Neural progenitor cell (in vitro differentiated cells): Measurements from ENCODE around the gene CACNB4. TPM values are rescaled to one million over a fixed set of nuclear protein-coding genes. Genes with fewer than 3 reads are reported as not detected.

Experiments used
- DNase-seq: peaks from one replicate; pipeline ENCODE4 v3.0.0-alpha.2; 2016; ENCODE audit warnings: low spot score
- H2AFZ ChIP-seq: fragments of 200-600 bp; sonication (generic); replicated peaks from 2 replicates; pipeline ENCODE4 v1.6.1; 2016; ENCODE audit warnings: antibody characterized with exemption
- H3F3A ChIP-seq: fragments of 200-600 bp; sonication (generic); 2 replicates; pipeline ENCODE4 v1.6.1; 2016; ENCODE audit warnings: antibody characterized with exemption, low read depth
- H3K27ac ChIP-seq: fragments of 200-600 bp; sonication (generic); 2 replicates; pipeline ENCODE4 v1.5.1; 2016; ENCODE audit warnings: mild to moderate bottlenecking
- H3K27me3 ChIP-seq: fragments of 200-600 bp; sonication (generic); 2 replicates; pipeline ENCODE4 v1.6.1; 2016; ENCODE audit warnings: mild to moderate bottlenecking, moderate library complexity
- H3K36me3 ChIP-seq: fragments of 200-600 bp; sonication (generic); 2 replicates; pipeline ENCODE4 v1.5.1; 2016
- H3K4me1 ChIP-seq: fragments of 200-600 bp; sonication (generic); 2 replicates; pipeline ENCODE4 v1.6.1; 2016; ENCODE audit warnings: mixed run types
- H3K4me2 ChIP-seq: fragments of 200-600 bp; sonication (generic); 2 replicates; pipeline ENCODE4 v1.6.1; 2016
- H3K4me3 ChIP-seq: fragments of 200-600 bp; sonication (generic); 2 replicates; pipeline ENCODE4 v1.5.1; 2016
- H3K79me2 ChIP-seq: fragments of 200-600 bp; sonication (generic); 2 replicates; pipeline ENCODE4 v1.6.1; 2016; ENCODE audit warnings: low read depth
- H3K9ac ChIP-seq: fragments of 200-600 bp; sonication (generic); 2 replicates; pipeline ENCODE4 v1.6.1; 2016
- H3K9me3 ChIP-seq: fragments of 200-600 bp; sonication (generic); 2 replicates; pipeline ENCODE4 v1.5.1; 2016; ENCODE audit warnings: low read depth
- H4K20me1 ChIP-seq: fragments of 200-600 bp; sonication (generic); 2 replicates; pipeline ENCODE4 v1.6.1; 2016; ENCODE audit warnings: low read depth
- H3K27ac Mint-ChIP-seq: 3 replicates; pipeline ENCODE4 v1.8.0; 2021; ENCODE audit warnings: mixed read lengths
- H3K27me3 Mint-ChIP-seq: 2 replicates; pipeline ENCODE4 v1.8.0; 2022; ENCODE audit warnings: low read depth, mild to moderate bottlenecking, inconsistent platforms, moderate library complexity, mixed read lengths; ENCODE audit not compliant: insufficient read depth
- H3K36me3 Mint-ChIP-seq: 3 replicates; pipeline ENCODE4 v1.8.0; 2021; ENCODE audit warnings: mixed read lengths
- H3K4me1 Mint-ChIP-seq: 3 replicates; pipeline ENCODE4 v1.8.0; 2021; ENCODE audit warnings: mixed read lengths
- H3K4me3 Mint-ChIP-seq: 3 replicates; pipeline ENCODE4 v1.8.0; 2021; ENCODE audit warnings: mild to moderate bottlenecking, moderate library complexity, mixed read lengths
- H3K9me3 Mint-ChIP-seq: 3 replicates; pipeline ENCODE4 v1.8.0; 2020; ENCODE audit warnings: mixed read lengths
- EZH2 ChIP-seq: fragments of 200-600 bp; sonication (generic); IDR thresholded peaks from 2 replicates; pipeline ENCODE4 v1.6.1; 2017; ENCODE audit warnings: antibody characterized with exemption, mild to moderate bottlenecking, moderate library complexity
- EZH2phosphoT487 ChIP-seq: fragments of 200-600 bp; sonication (generic); IDR thresholded peaks from 2 replicates; pipeline ENCODE4 v1.6.1; 2017; ENCODE audit warnings: antibody characterized with exemption
- total RNA-seq: library from RNA; depleted of rRNA; stranded (reverse); fragments of >200 nt; gene quantifications from 2 replicates; pipeline ENCODE4 v1.2.3, GENCODE V29; 2015; ENCODE audit warnings: low replicate concordance
- TF ChIP-seq, protein P1 (sequence below): fragments of 200-600 bp; sonication (generic); IDR thresholded peaks from 2 replicates; pipeline ENCODE4 v1.5.1; 2017; ENCODE audit warnings: antibody characterized with exemption, mild to moderate bottlenecking

The CACNB4 gene
- total RNA-seq, 1 donor from 2014 or later, result 14.2 TPM

DNA sequence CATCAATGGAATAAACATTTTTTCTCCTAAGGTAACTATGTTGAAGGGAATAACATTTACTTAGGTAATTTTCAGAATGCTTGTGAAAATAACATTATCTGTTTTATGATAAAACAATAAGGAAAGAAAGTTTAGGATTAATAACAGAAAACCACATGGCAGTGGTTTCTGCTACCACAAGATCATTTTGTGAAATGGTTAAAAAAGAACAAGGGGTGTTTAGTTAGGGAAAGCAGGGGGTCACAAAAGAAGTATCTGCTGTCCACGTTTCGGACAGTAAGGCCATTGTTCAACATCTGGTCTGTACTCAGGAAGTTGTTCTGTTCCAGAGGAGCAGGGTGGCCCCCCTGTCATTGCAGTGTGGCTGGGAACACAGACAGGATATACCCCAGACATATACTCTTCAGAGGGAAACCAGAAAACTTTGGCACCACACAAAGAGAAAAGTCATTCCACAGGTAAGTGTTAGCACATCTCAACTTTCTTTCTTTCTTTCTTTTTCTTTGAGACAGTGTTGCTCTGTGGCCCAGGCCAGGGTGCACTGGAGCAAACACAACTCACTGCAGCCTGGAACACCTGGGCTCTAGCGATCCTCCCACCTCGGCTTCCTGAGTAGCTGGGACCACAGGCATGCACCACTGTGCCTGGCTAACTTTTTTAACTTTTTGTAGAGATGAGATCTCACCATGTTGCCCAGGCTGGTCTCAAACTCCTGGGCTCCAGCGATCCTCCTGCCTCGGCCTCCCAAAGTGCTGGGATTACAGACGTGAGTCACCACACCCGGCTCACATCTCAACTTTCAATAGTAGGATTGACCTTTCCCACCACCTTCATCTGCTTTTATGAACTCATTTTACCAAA is 255.8 kb downstream of the CACNB4 start:
- no peaks in the 10 kb centered on the region for H3K79me2 ChIP-seq
- no peaks in the 10 kb centered on the region for H3K27me3 ChIP-seq
- H2AFZ ChIP-seq, result no peak overlapping the region
- no peak overlapping the region for H3K4me3 ChIP-seq
- H3K36me3 ChIP-seq, result no peaks in the 10 kb centered on the region
- Mint-ChIP-seq H3K36me3 (peaks cover 2% of the 10 kb centered on the region), H3K4me3 (no peak overlapping the region), H3K9me3 (no peaks in the 10 kb centered on the region), H3K27me3 (no peaks in the 10 kb centered on the region), H3K27ac (no peak overlapping the region), H3K4me1 (peaks cover 3% of the 10 kb centered on the region)
- H3K27ac ChIP-seq, result no peak overlapping the region
- DNase-seq, result no peak
- H3K4me1 ChIP-seq, result no peaks in the 10 kb centered on the region
- H4K20me1 ChIP-seq, result no peaks in the 10 kb centered on the region
- no peak overlapping the region for H3K4me2 ChIP-seq
- H3K9me3 ChIP-seq, result no peaks in the 10 kb centered on the region
- no peaks in the 10 kb centered on the region for H3F3A ChIP-seq
- TF ChIP-seq EZH2phosphoT487, result no peak
- TF ChIP-seq, protein P1, sequence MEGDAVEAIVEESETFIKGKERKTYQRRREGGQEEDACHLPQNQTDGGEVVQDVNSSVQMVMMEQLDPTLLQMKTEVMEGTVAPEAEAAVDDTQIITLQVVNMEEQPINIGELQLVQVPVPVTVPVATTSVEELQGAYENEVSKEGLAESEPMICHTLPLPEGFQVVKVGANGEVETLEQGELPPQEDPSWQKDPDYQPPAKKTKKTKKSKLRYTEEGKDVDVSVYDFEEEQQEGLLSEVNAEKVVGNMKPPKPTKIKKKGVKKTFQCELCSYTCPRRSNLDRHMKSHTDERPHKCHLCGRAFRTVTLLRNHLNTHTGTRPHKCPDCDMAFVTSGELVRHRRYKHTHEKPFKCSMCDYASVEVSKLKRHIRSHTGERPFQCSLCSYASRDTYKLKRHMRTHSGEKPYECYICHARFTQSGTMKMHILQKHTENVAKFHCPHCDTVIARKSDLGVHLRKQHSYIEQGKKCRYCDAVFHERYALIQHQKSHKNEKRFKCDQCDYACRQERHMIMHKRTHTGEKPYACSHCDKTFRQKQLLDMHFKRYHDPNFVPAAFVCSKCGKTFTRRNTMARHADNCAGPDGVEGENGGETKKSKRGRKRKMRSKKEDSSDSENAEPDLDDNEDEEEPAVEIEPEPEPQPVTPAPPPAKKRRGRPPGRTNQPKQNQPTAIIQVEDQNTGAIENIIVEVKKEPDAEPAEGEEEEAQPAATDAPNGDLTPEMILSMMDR, result no peak
- no peak for TF ChIP-seq EZH2
- no peak overlapping the region for H3K9ac ChIP-seq

DNA sequence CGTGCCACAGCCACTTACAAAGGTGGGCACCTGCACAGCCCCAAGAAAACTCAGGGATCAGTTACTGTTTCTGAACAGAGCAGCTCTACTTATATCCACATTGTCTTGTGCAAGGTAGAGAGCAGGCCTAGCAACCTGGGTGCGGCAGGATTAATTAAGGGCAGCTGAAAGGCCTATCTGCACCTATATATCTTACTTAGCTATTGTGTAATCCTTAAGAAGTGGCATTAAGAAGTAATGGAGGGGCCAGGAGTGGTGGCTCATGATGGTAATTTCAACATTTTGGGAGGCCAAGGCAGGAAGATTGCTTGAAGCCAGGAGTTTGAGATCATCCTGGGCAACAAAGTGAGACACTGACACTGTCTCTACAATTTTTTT is 257.8 kb downstream of the CACNB4 start:
- H3K4me1 Mint-ChIP-seq, result no peaks in the 10 kb centered on the region
- no peak overlapping the region for H3K4me3 Mint-ChIP-seq
- Histone ChIP-seq H3K27ac (no peak overlapping the region), H3K4me1 (no peaks in the 10 kb centered on the region), H3K9ac (no peak overlapping the region), H3K4me3 (no peak overlapping the region), H3K79me2 (no peaks in the 10 kb centered on the region), H3K27me3 (no peaks in the 10 kb centered on the region), H2AFZ (no peak overlapping the region), H3F3A (no peaks in the 10 kb centered on the region), H3K4me2 (no peak overlapping the region), H3K9me3 (no peaks in the 10 kb centered on the region), H3K36me3 (no peaks in the 10 kb centered on the region), H4K20me1 (no peaks in the 10 kb centered on the region)
- H3K27me3 Mint-ChIP-seq, result no peaks in the 10 kb centered on the region
- TF ChIP-seq EZH2phosphoT487 (no peak), EZH2 (no peak)
- DNase-seq, result no peak
- peaks cover 2% of the 10 kb centered on the region for H3K36me3 Mint-ChIP-seq
- no peak overlapping the region for H3K27ac Mint-ChIP-seq
- H3K9me3 Mint-ChIP-seq, result no peaks in the 10 kb centered on the region

- Histone ChIP-seq H4K20me1 (no peaks in the 10 kb centered on the region), H3K4me3 (no peak overlapping the region), H3F3A (no peaks in the 10 kb centered on the region), H3K4me1 (no peaks in the 10 kb centered on the region), H3K79me2 (no peaks in the 10 kb centered on the region), H3K4me2 (no peak overlapping the region), H3K27ac (no peak overlapping the region), H3K36me3 (no peaks in the 10 kb centered on the region), H2AFZ (no peak overlapping the region), H3K9me3 (no peaks in the 10 kb centered on the region), H3K9ac (no peak overlapping the region), H3K27me3 (no peaks in the 10 kb centered on the region)
- H3K27me3 Mint-ChIP-seq, result no peaks in the 10 kb centered on the region
- peaks cover 2% of the 10 kb centered on the region for H3K36me3 Mint-ChIP-seq
- DNase-seq, result no peak
- no peaks in the 10 kb centered on the region for H3K9me3 Mint-ChIP-seq
- no peak for TF ChIP-seq EZH2phosphoT487
- TF ChIP-seq EZH2, result no peak
- TF ChIP-seq, protein P1, result no peak
- H3K4me3 Mint-ChIP-seq, result no peak overlapping the region
- H3K27ac Mint-ChIP-seq, result no peak overlapping the region
- H3K4me1 Mint-ChIP-seq, result no peaks in the 10 kb centered on the region
Measured at GRCh38 chr2:151840216-151841046, 258.4 kb downstream of the CACNB4 start.
